Hepatocyte (in vitro differentiated cells): ENCODE results near the gene MAP4K2. TPM values are rescaled to one million over a fixed set of nuclear protein-coding genes. Genes with fewer than 3 reads are reported as not detected.

ENCODE experiments used
- DNase-seq: peaks from one replicate; pipeline ENCODE4 v3.0.0-alpha.2; 2016; ENCODE audit warnings: low spot score
- H2AFZ ChIP-seq: fragments of 200-600 bp; sonication (generic); 2 replicates; pipeline ENCODE4 v1.6.0; 2016; ENCODE audit warnings: antibody characterized with exemption, mild to moderate bottlenecking
- H3K27ac ChIP-seq: fragments of 200-600 bp; sonication (generic); 2 replicates; pipeline ENCODE4 v1.5.1; 2016; ENCODE audit warnings: mild to moderate bottlenecking
- H3K27me3 ChIP-seq: fragments of 200-600 bp; sonication (generic); 2 replicates; pipeline ENCODE4 v1.6.1; 2016
- H3K36me3 ChIP-seq: fragments of 200-600 bp; sonication (generic); replicated peaks from 2 replicates; pipeline ENCODE4 v1.5.1; 2016; ENCODE audit warnings: low read depth; ENCODE audit not compliant: insufficient read depth
- H3K4me1 ChIP-seq: fragments of 200-600 bp; sonication (generic); 2 replicates; pipeline ENCODE4 v1.5.1; 2016; ENCODE audit warnings: mild to moderate bottlenecking, moderate library complexity; ENCODE audit not compliant: insufficient read depth
- H3K4me2 ChIP-seq: fragments of 200-600 bp; sonication (generic); 2 replicates; pipeline ENCODE4 v1.6.0; 2016
- H3K4me3 ChIP-seq: fragments of 200-600 bp; sonication (generic); 2 replicates; pipeline ENCODE4 v1.5.1; 2016; ENCODE audit warnings: mild to moderate bottlenecking
- H3K79me2 ChIP-seq: fragments of 200-600 bp; sonication (generic); 2 replicates; pipeline ENCODE4 v1.6.0; 2017; ENCODE audit warnings: mild to moderate bottlenecking
- H3K9me2 ChIP-seq: fragments of 200-600 bp; sonication (generic); replicated peaks from 2 replicates; pipeline ENCODE4 v1.6.0; 2017; ENCODE audit warnings: mild to moderate bottlenecking; ENCODE audit not compliant: insufficient read depth
- H3K9me3 ChIP-seq: fragments of 200-600 bp; sonication (generic); 2 replicates; pipeline ENCODE4 v1.5.1; 2016; ENCODE audit warnings: low read depth, mild to moderate bottlenecking
- H4K20me1 ChIP-seq: fragments of 200-600 bp; sonication (generic); 2 replicates; pipeline ENCODE4 v1.6.0; 2016; ENCODE audit warnings: mild to moderate bottlenecking; ENCODE audit not compliant: insufficient read depth, poor library complexity, severe bottlenecking
- EZH2 ChIP-seq: fragments of 200-600 bp; sonication (generic); IDR thresholded peaks from 2 replicates; pipeline ENCODE4 v1.6.1; 2016; ENCODE audit warnings: antibody characterized with exemption, mild to moderate bottlenecking, borderline replicate concordance
- EZH2phosphoT487 ChIP-seq: fragments of 200-600 bp; sonication (generic); IDR thresholded peaks from one replicate; pipeline ENCODE4 v1.6.1; 2018; ENCODE audit warnings: antibody characterized with exemption, mild to moderate bottlenecking, low read depth, moderate library complexity; ENCODE audit not compliant: unreplicated experiment, severe bottlenecking
- WGBS: methylation state at CpG from one replicate; pipeline ENCODE4 v1.1.6; 2016; ENCODE audit warnings: low lambda C conversion rate; ENCODE audit errors: missing lambda C conversion rate; 5-methylcytosine and 5-hydroxymethylcytosine counted together
- polyA plus RNA-seq: library from polyadenylated mRNA; unstranded; fragments of >200 nt; fragmentation: Nextera tagmentation; extraction: Ambion mirVana; gene quantifications from 2 replicates; pipeline ENCODE4 v1.2.1, GENCODE V29; 2016
- total RNA-seq: library from RNA; depleted of rRNA; stranded (reverse); fragments of >200 nt; gene quantifications from 2 replicates; pipeline ENCODE4 v1.2.3, GENCODE V29; 2014
- TF ChIP-seq, protein P1 (sequence below): fragments of 200-600 bp; sonication (generic); IDR thresholded peaks from 2 replicates; pipeline ENCODE4 v1.5.1; 2016; ENCODE audit warnings: antibody characterized with exemption, mild to moderate bottlenecking; ENCODE audit not compliant: poor library complexity

Gene MAP4K2
- total and polyA plus RNA-seq, 2 experiments from 2014 or later: 7.8 to 9.0 TPM

GRCh38 chr11:64772303-64773018 is 30.6 kb downstream of the MAP4K2 start:
- no peak overlapping the region for H2AFZ ChIP-seq
- H3K9me3 ChIP-seq: no peaks in the 10 kb centered on the region
- no peak overlapping the region for H3K4me2 ChIP-seq
- WGBS: 86% methylated on average over 3 of the region's 3 CpGs
- H3K79me2 ChIP-seq: peaks cover 96% of the 10 kb centered on the region
- no peaks in the 10 kb centered on the region for H3K9me2 ChIP-seq
- no peaks in the 10 kb centered on the region for H3K27me3 ChIP-seq
- H3K4me3 ChIP-seq: no peak overlapping the region
- DNase-seq: no peak
- TF ChIP-seq, protein P1, sequence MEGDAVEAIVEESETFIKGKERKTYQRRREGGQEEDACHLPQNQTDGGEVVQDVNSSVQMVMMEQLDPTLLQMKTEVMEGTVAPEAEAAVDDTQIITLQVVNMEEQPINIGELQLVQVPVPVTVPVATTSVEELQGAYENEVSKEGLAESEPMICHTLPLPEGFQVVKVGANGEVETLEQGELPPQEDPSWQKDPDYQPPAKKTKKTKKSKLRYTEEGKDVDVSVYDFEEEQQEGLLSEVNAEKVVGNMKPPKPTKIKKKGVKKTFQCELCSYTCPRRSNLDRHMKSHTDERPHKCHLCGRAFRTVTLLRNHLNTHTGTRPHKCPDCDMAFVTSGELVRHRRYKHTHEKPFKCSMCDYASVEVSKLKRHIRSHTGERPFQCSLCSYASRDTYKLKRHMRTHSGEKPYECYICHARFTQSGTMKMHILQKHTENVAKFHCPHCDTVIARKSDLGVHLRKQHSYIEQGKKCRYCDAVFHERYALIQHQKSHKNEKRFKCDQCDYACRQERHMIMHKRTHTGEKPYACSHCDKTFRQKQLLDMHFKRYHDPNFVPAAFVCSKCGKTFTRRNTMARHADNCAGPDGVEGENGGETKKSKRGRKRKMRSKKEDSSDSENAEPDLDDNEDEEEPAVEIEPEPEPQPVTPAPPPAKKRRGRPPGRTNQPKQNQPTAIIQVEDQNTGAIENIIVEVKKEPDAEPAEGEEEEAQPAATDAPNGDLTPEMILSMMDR: no peak
- TF ChIP-seq EZH2phosphoT487: no peak
- TF ChIP-seq EZH2: no peak
- no peak overlapping the region for H3K27ac ChIP-seq
- H3K4me1 ChIP-seq: peaks cover 9% of the 10 kb centered on the region
- peaks cover 99% of the 10 kb centered on the region for H4K20me1 ChIP-seq
- no peaks in the 10 kb centered on the region for H3K36me3 ChIP-seq

DNA sequence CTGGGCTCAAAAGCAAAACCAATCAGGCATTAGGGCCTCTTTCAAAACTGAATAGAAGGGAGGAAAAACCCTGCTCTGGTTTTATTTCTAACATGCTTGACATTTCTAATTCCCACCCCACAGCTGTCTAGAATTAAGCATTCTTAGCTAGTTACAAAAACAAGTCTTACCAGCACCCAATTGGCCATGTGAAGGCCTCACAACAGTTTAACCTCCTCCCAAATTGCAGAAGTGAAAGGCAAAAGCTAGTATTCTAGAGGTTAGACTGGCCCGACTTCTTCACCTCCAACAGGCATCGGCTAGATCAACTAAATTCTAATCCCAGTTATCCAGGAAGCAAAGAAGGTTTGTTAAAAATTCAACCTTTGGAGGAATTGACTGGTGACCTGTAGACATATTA is 31.2 kb downstream of the MAP4K2 start:
- Histone ChIP-seq H4K20me1 (peaks cover 99% of the 10 kb centered on the region), H3K36me3 (no peaks in the 10 kb centered on the region)
- WGBS: 95% methylated on average over 2 of the region's 2 CpGs

GRCh38 chr11:64770120-64770519 is 32.9 kb downstream of the MAP4K2 start:
- H3K9me2 ChIP-seq: no peaks in the 10 kb centered on the region
- H3K4me2 ChIP-seq: no peak overlapping the region
- H3K27me3 ChIP-seq: no peaks in the 10 kb centered on the region
- DNase-seq: no peak
- TF ChIP-seq EZH2: no peak
- TF ChIP-seq, protein P1: no peak
- no peak for TF ChIP-seq EZH2phosphoT487
- H3K4me3 ChIP-seq: no peak overlapping the region
- peaks cover 4% of the 10 kb centered on the region for H3K36me3 ChIP-seq
- no peak overlapping the region for H3K27ac ChIP-seq
- H3K4me1 ChIP-seq: no peaks in the 10 kb centered on the region
- no peak overlapping the region for H2AFZ ChIP-seq
- H3K79me2 ChIP-seq: peaks cover 78% of the 10 kb centered on the region
- WGBS: 96% methylated on average over 12 of the region's 12 CpGs
- H4K20me1 ChIP-seq: peaks cover 96% of the 10 kb centered on the region
- H3K9me3 ChIP-seq: no peaks in the 10 kb centered on the region

More for the DNA sequence above, 31.2 kb downstream of the MAP4K2 start:
- no peak for DNase-seq
- H3K27ac ChIP-seq: no peak overlapping the region
- H3K4me3 ChIP-seq: no peak overlapping the region
- H3K27me3 ChIP-seq: no peaks in the 10 kb centered on the region
- TF ChIP-seq, protein P1: no peak
- TF ChIP-seq EZH2phosphoT487 (no peak), EZH2 (no peak)
- peaks cover 8% of the 10 kb centered on the region for H3K4me1 ChIP-seq
- H2AFZ ChIP-seq: no peak overlapping the region
- no peaks in the 10 kb centered on the region for H3K9me3 ChIP-seq
- H3K9me2 ChIP-seq: no peaks in the 10 kb centered on the region
- peaks cover 95% of the 10 kb centered on the region for H3K79me2 ChIP-seq
- H3K4me2 ChIP-seq: no peak overlapping the region
